Karpas-422 (cell line): ENCODE measurements around the gene OR5C1. TPM values are rescaled to one million over a fixed set of nuclear protein-coding genes. Genes with fewer than 3 reads are reported as not detected.

ENCODE experiments used
- DNase-seq: peaks from one replicate; pipeline ENCODE4 v3.0.0-alpha.2; 2015
- H2AFZ ChIP-seq: fragments of 200-600 bp; sonication (generic); 2 replicates; pipeline ENCODE4 v1.6.1; 2014; ENCODE audit warnings: antibody characterized with exemption, low read length, mixed read lengths
- H3K27ac ChIP-seq: fragments of 200-600 bp; sonication (generic); 2 replicates; pipeline ENCODE4 v1.5.1; 2014; ENCODE audit warnings: mild to moderate bottlenecking, low read length, moderate library complexity
- H3K27me3 ChIP-seq: fragments of 200-600 bp; sonication (generic); 2 replicates; pipeline ENCODE4 v1.6.1; 2014; ENCODE audit warnings: low read length, mixed read lengths
- H3K36me3 ChIP-seq: fragments of 200-600 bp; sonication (generic); 2 replicates; pipeline ENCODE4 v1.6.1; 2014; ENCODE audit warnings: low read length, mixed read lengths; ENCODE audit not compliant: insufficient read depth
- H3K4me1 ChIP-seq: fragments of 200-600 bp; sonication (generic); 2 replicates; pipeline ENCODE4 v1.6.1; 2014; ENCODE audit warnings: mild to moderate bottlenecking, low read length, mixed read lengths
- H3K4me2 ChIP-seq: fragments of 200-600 bp; sonication (generic); 2 replicates; pipeline ENCODE4 v1.6.1; 2014; ENCODE audit warnings: low read length, low read depth, mild to moderate bottlenecking; ENCODE audit not compliant: poor library complexity, severe bottlenecking
- H3K4me3 ChIP-seq: fragments of 200-600 bp; sonication (generic); 2 replicates; pipeline ENCODE4 v1.5.1; 2014; ENCODE audit warnings: mild to moderate bottlenecking, antibody characterized with exemption, low read length, mixed read lengths
- H3K79me2 ChIP-seq: fragments of 200-600 bp; sonication (generic); 2 replicates; pipeline ENCODE4 v1.6.1; 2014; ENCODE audit warnings: mild to moderate bottlenecking, low read length, mixed read lengths
- H3K9ac ChIP-seq: fragments of 200-600 bp; sonication (generic); 2 replicates; pipeline ENCODE4 v1.6.0; 2014; ENCODE audit warnings: low read length
- H3K9me2 ChIP-seq: fragments of 200-600 bp; sonication (generic), shearing (Covaris generic); replicated peaks from 2 replicates; pipeline ENCODE4 v1.6.0; 2014; ENCODE audit warnings: mild to moderate bottlenecking, low read length, moderate library complexity; ENCODE audit not compliant: insufficient read depth
- H3K9me3 ChIP-seq: fragments of 300-700, 200-600 bp; sonication (generic); 2 replicates; pipeline ENCODE4 v1.6.1; 2014; ENCODE audit warnings: low read length, mixed read lengths
- H4K20me1 ChIP-seq: fragments of 200-600 bp; sonication (generic); 2 replicates; pipeline ENCODE4 v1.6.1; 2014; ENCODE audit warnings: mild to moderate bottlenecking, antibody characterized with exemption, low read length, low read depth; ENCODE audit not compliant: insufficient read depth
- total RNA-seq: library from RNA; depleted of rRNA; stranded (reverse); fragments of >200 nt; shearing (Covaris generic); gene quantifications from 2 replicates; pipeline ENCODE4 v1.2.3, GENCODE V29; 2014; ENCODE audit warnings: low replicate concordance

OR5C1 gene
- total RNA-seq, 1 experiment from 2014 or later = not detected

DNA sequence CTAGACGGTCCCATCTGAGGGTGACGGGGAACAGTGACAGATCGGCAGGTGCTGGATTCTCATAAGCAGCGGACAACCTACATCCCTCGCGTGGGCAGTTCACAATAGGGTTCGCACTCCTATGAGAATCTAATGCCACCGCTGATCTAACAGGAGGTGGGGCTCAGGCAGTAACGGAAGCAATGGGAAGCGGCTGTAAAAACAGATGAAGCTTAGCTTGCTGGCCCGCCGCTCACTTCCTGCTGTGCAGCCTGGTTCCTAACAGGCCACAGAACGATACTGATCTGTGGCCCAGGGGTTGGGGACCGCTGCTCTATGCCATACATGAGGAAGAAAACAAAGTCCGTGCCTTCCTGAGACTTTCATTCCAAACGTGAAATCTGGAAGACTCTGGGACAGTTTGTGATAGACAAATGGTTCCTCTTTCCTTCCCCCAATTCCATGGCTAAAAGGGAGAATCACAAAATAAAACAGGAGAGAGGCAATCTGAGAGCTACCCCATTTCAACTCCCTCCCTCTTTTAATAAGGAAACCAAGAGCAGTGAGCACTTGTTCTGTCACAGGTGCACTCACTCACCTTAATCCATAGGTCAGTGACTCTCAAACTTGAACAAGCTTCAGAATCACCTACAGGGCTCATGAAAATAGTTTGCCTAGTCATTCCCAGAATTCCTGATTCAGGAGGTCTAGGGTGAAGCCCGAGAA is 27.6 kb downstream of the OR5C1 start:
- Histone ChIP-seq H4K20me1 (peaks cover 11% of the 10 kb centered on the region; the same call in 1 of the 2 replicates), H3K27ac (no peak overlapping the region), H3K4me2 (no peak overlapping the region), H3K9ac (no peak overlapping the region), H3K36me3 (peaks cover 23% of the 10 kb centered on the region; the same call in 1 of the 2 replicates), H2AFZ (no peak overlapping the region), H3K79me2 (peaks cover 23% of the 10 kb centered on the region), H3K9me3 (no peaks in the 10 kb centered on the region), H3K27me3 (no peaks in the 10 kb centered on the region), H3K9me2 (no peaks in the 10 kb centered on the region), H3K4me3 (no peak overlapping the region), H3K4me1 (peaks cover 18% of the 10 kb centered on the region)
- DNase-seq = no peak

DNA sequence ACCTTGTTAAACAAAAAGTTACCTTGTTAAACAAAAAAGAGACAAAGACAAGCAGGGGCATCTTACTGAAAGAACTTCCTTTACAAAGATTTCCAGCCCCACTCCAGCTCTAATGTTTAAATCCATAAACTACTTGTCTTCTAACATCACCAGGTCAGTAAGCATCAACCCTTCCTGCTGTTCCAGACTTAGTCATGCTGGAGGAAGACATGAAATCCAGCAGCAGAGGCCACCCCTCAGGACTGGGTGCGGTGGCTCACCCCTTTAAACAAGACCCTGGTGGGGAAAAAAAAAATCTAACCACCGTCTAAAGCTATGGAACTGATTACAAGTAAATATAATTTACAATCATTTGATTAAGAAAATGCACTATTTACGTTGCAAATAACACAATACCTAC is 30.6 kb downstream of the OR5C1 start:
- H3K27me3 ChIP-seq = no peaks in the 10 kb centered on the region
- no peaks in the 10 kb centered on the region for H3K9me2 ChIP-seq
- peaks cover 38% of the 10 kb centered on the region for H3K4me1 ChIP-seq
- no peak for DNase-seq
- no peaks in the 10 kb centered on the region for H3K9me3 ChIP-seq
- H3K36me3 ChIP-seq = peaks cover 34% of the 10 kb centered on the region; the same call in 1 of the 2 replicates
- H3K79me2 ChIP-seq = peaks cover 35% of the 10 kb centered on the region
- no peak overlapping the region for H3K27ac ChIP-seq
- H2AFZ ChIP-seq = no peak overlapping the region
- peaks cover 11% of the 10 kb centered on the region; the same call in 1 of the 2 replicates for H4K20me1 ChIP-seq
- no peak overlapping the region for H3K4me2 ChIP-seq
- H3K9ac ChIP-seq = no peak overlapping the region
- H3K4me3 ChIP-seq = no peak overlapping the region

DNA sequence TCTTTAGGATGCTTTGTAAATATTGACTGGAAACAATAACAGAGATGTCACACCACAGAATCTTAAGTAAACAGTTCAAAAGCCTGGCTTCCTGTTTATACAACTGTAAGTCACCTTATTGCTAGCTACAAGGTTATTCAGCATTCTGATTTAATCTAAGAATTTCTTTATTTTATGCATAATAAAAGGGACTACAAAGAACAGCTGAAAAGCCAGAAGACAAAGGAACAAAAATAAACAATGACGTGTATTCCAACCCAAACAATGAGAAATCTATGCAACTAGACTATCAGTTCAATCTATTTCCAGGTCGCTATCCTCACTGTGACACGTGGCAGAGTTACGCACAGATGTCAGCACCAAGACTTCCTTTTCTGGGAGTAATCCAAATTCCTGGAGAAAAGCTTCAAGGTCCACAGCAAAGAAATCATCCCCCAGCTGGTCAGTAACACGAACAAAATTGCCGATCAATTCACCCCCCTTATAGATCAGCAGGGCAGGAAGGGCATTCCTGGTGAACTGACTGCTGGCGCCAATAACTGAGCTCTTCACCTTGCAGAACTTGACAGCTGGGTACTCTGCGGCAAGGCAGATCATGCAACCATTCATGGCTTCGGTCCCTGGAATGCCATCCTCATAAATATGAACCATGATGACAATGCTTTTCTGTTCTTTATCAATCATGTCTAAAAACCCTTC is 31.2 kb downstream of the OR5C1 start:
- DNase-seq = no peak
- peaks cover 11% of the 10 kb centered on the region; the same call in 1 of the 2 replicates for H4K20me1 ChIP-seq
- no peak overlapping the region for H3K27ac ChIP-seq
- no peak overlapping the region for H3K9ac ChIP-seq
- H3K4me3 ChIP-seq = no peak overlapping the region
- H3K27me3 ChIP-seq = no peaks in the 10 kb centered on the region
- H2AFZ ChIP-seq = no peak overlapping the region
- peaks cover 32% of the 10 kb centered on the region for H3K4me1 ChIP-seq
- H3K4me2 ChIP-seq = no peak overlapping the region
- H3K9me2 ChIP-seq = no peaks in the 10 kb centered on the region
- no peaks in the 10 kb centered on the region for H3K9me3 ChIP-seq
- H3K36me3 ChIP-seq = peaks cover 40% of the 10 kb centered on the region; the same call in 1 of the 2 replicates
- H3K79me2 ChIP-seq = peaks cover 41% of the 10 kb centered on the region

DNA sequence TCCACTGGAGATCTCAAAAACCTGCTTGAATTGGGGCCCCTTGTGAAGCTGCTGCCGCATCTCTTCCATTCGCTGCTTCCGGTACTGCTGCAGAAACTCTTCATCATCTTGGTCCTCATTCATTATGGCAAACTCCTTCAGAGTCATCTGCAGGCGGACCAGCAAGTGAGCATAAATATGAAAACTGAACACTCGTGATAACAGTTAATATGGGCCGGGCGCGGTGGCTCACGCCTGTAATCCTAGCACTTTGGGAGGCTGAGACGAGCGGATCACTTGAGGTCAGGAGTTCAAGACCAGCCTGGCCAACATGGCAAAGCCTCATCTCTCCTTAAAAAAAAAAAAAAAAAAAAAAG is 31.7 kb downstream of the OR5C1 start:
- no peaks in the 10 kb centered on the region for H3K9me2 ChIP-seq
- H2AFZ ChIP-seq = no peak overlapping the region
- no peak overlapping the region for H3K27ac ChIP-seq
- no peak overlapping the region for H3K9ac ChIP-seq
- H3K4me2 ChIP-seq = no peak overlapping the region
- peaks cover 30% of the 10 kb centered on the region for H3K4me1 ChIP-seq
- H3K4me3 ChIP-seq = no peak overlapping the region
- peaks cover 40% of the 10 kb centered on the region; the same call in 1 of the 2 replicates for H3K36me3 ChIP-seq
- H4K20me1 ChIP-seq = peaks cover 11% of the 10 kb centered on the region; the same call in 1 of the 2 replicates
- H3K9me3 ChIP-seq = no peaks in the 10 kb centered on the region
- no peaks in the 10 kb centered on the region for H3K27me3 ChIP-seq
- H3K79me2 ChIP-seq = peaks cover 46% of the 10 kb centered on the region
- no peak for DNase-seq

DNA sequence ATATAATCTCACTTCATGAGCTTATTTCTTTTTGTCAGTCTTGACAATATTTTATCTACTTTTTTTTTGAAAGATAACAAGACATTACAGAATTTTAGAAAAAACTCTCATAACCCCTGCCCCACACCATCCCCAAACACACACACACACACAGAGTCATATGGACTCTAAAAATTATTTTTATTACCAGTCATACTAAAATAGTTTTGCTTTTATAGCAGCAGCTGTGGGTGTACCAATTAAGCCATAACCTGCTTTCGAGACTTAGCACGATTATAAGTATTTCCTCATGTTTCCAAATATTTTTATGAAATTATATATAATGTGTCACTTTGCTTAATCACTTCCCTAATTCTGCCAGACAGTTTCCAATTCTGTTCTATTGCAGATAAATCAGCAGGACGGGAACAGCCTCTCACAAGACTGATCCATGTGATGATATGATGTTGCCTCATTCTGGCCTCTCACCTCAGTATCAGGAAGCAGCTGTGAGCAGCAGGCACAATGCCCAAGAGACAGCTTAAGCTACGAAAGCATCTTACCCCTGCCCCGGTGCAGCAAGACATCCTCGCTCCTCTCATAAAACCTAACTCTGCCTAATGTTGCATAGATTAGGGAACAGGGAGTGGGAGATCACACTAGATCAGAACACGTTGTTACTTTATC is 32.7 kb downstream of the OR5C1 start:
- Histone ChIP-seq H3K9me2 (no peaks in the 10 kb centered on the region), H3K27me3 (no peaks in the 10 kb centered on the region), H3K4me2 (peak overlapping the region; percentile 52), H3K9me3 (no peaks in the 10 kb centered on the region), H3K36me3 (peaks cover 45% of the 10 kb centered on the region; the same call in 1 of the 2 replicates), H2AFZ (no peak overlapping the region), H3K4me3 (peak overlapping the region; percentile 7; the same call in 1 of the 2 replicates), H3K79me2 (peaks cover 56% of the 10 kb centered on the region), H3K9ac (peak overlapping the region; percentile 8; the same call in 1 of the 2 replicates), H4K20me1 (peaks cover 11% of the 10 kb centered on the region; the same call in 1 of the 2 replicates), H3K27ac (peak overlapping the region; percentile 46), H3K4me1 (peaks cover 30% of the 10 kb centered on the region)
- peak; percentile 88 for DNase-seq

DNA sequence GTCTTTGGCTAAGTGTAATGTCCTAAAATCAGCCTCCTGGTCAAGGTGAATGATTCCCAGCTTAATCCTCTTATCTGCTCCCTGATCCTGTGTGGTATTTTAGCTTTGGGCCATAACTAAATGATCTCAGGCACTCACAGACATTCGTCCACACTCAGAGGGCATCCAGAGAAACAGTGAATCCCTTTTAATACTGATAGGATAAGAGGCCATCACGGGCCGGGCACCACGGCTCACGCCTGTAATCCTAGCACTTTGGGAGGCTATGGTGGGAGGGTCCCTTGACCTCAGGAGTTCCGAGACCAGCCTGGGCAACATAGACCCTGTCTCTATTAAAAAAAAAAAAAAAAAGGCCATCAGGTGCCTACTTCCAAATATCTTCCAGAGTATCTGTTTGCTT is 33.3 kb downstream of the OR5C1 start:
- peak overlapping the region; percentile 8; the same call in 1 of the 2 replicates for H3K9ac ChIP-seq
- no peaks in the 10 kb centered on the region for H3K27me3 ChIP-seq
- H2AFZ ChIP-seq = no peak overlapping the region
- DNase-seq = no peak
- H3K4me3 ChIP-seq = peak overlapping the region; percentile 7; the same call in 1 of the 2 replicates
- H3K79me2 ChIP-seq = peaks cover 62% of the 10 kb centered on the region
- H3K4me2 ChIP-seq = peak overlapping the region; percentile 52
- peaks cover 37% of the 10 kb centered on the region for H3K4me1 ChIP-seq
- H3K9me2 ChIP-seq = no peaks in the 10 kb centered on the region
- no peaks in the 10 kb centered on the region for H3K9me3 ChIP-seq
- peaks cover 16% of the 10 kb centered on the region; the same call in 1 of the 2 replicates for H4K20me1 ChIP-seq
- H3K27ac ChIP-seq = peak overlapping the region; percentile 46
- H3K36me3 ChIP-seq = peaks cover 41% of the 10 kb centered on the region; the same call in 1 of the 2 replicates

DNA sequence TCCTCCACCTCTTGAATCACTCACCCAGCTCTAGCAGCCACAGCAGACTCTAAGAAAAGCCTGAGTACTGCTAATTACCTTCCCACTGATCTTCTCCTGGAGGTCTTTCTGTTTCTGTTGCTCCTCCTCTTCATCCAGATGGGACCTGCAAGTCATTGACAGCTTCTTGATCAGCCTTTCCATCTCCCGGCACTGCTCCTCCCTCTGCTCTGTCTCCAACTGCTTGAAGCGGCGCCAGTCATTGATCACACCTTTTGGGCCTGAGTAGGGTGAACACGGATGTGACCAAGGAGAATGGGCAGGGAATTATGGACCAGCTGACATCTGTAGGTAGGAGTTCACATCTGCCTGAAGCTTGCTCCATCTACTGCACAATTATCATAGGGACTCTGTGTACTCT is 34.2 kb downstream of the OR5C1 start:
- no peak overlapping the region for H3K27ac ChIP-seq
- H3K9me3 ChIP-seq = no peaks in the 10 kb centered on the region
- H3K4me1 ChIP-seq = peaks cover 42% of the 10 kb centered on the region
- no peaks in the 10 kb centered on the region for H3K27me3 ChIP-seq
- peaks cover 20% of the 10 kb centered on the region; the same call in 1 of the 2 replicates for H4K20me1 ChIP-seq
- H3K4me3 ChIP-seq = no peak overlapping the region
- H3K4me2 ChIP-seq = no peak overlapping the region
- no peak for DNase-seq
- no peak overlapping the region for H2AFZ ChIP-seq
- no peaks in the 10 kb centered on the region for H3K9me2 ChIP-seq
- H3K9ac ChIP-seq = no peak overlapping the region
- peaks cover 71% of the 10 kb centered on the region for H3K79me2 ChIP-seq
- H3K36me3 ChIP-seq = peaks cover 37% of the 10 kb centered on the region; the same call in 1 of the 2 replicates

DNA sequence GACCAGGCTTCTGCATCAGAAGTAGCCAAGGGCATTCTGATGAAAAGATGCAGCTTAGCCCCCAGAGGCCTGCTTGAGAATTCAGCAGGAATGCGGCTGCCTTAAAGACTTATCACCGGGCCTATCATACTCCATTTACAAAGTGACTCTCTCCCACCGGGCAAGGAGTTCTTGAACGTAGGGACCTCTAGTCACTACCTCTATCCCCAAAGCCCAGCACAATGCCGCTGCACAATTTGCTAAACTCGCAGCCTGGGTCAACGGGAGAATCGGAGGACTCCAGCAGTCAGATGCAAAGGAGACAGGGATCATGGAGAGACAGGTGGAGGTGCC is 39.0 kb downstream of the OR5C1 start:
- peaks cover 9% of the 10 kb centered on the region; the same call in 1 of the 2 replicates for H4K20me1 ChIP-seq
- H3K9me3 ChIP-seq = no peaks in the 10 kb centered on the region
- peaks cover 26% of the 10 kb centered on the region for H3K4me1 ChIP-seq
- H3K27me3 ChIP-seq = no peaks in the 10 kb centered on the region
- no peaks in the 10 kb centered on the region for H3K9me2 ChIP-seq
- H3K27ac ChIP-seq = peak overlapping the region; percentile 85
- H3K79me2 ChIP-seq = peaks cover 48% of the 10 kb centered on the region
- peak overlapping the region; percentile 95 for H3K4me2 ChIP-seq
- no peak overlapping the region for H2AFZ ChIP-seq
- H3K36me3 ChIP-seq = peaks cover 18% of the 10 kb centered on the region; the same call in 1 of the 2 replicates
- DNase-seq = peak; percentile 46
- H3K9ac ChIP-seq = peak overlapping the region; percentile 98
- peak overlapping the region; percentile 94 for H3K4me3 ChIP-seq
